K562 (cell line): ENCODE measurements around the gene CHST2. TPM values are rescaled to one million over a fixed set of nuclear protein-coding genes. Genes with fewer than 3 reads are reported as not detected.

Experiments used
- ATAC-seq: fragments of 200-7000 bp; cut with Tn5 transposase; 3 replicates; pipeline ENCODE4 v1.9.1; 2020; ENCODE audit warnings: moderate library complexity
- BruUV-seq: library from RNA; stranded (reverse); fragments of 400-500 nt; replicated peaks from 2 replicates; lab custom pipeline; 2021; lab: Mats Ljungman, UMichigan
- CTCF ChIA-PET: fragments of 300-600 bp; formaldehyde crosslinking; extraction: SDS; loops from one replicate; lab custom pipeline; 2021; ENCODE audit warnings: low intra/inter-chr PET ratio; lab: Yijun Ruan, JAX
- POLR2A ChIA-PET: fragments of 300-600, 350-650 bp; sonication (Branson Sonifier 250); formaldehyde crosslinking; extraction: SDS; loops from one replicate; lab custom pipeline; 2021; ENCODE audit warnings: antibody characterized with exemption, inconsistent platforms; lab: Yijun Ruan, JAX
- DNase-seq, 4 experiments: peaks; one replicate each; pipeline versions ENCODE4 v3.0.0 to v3.0.0-alpha.2; 2011 to 2018; ENCODE audit warnings: low spot score in 3 of 4, mixed read lengths in 3 of 4; ENCODE audit errors: extremely low read depth in 1 of 4
- FAIRE-seq: peaks from 2 replicates; lab custom pipeline; 2011; peaks lifted over from hg19 to GRCh38; lab: Jason Lieb, UNC
- H2AFZ ChIP-seq: 2 replicates; pipeline ENCODE4 v1.6.0; 2011; ENCODE audit warnings: low read depth, low read length, control low read depth, inconsistent platforms
- H3K27ac ChIP-seq: fragments of 200-600 bp; 3 replicates; pipeline ENCODE4 v1.8.0; 2011; ENCODE audit warnings: low read depth, mild to moderate bottlenecking, control low read depth, inconsistent platforms, low read length, moderate library complexity, mixed read lengths; ENCODE audit errors: extremely low read depth
- H3K27me3 ChIP-seq, 2 experiments: fragments of 300-600 bp in 1 of 2; 2 replicates in 1 of 2; 3 replicates in 1 of 2; pipeline versions ENCODE4 v1.6.0 to v1.8.0; 2011; ENCODE audit warnings: inconsistent platforms in 2 of 2, low read length in 2 of 2, mild to moderate bottlenecking in 1 of 2, mixed read lengths in 1 of 2, moderate library complexity in 1 of 2; ENCODE audit not compliant: control insufficient read depth in 2 of 2, insufficient read depth in 2 of 2
- H3K36me3 ChIP-seq: fragments of 300-600 bp; 3 replicates; pipeline ENCODE4 v1.8.0; 2011; ENCODE audit warnings: mild to moderate bottlenecking, low read length, inconsistent platforms; ENCODE audit not compliant: control insufficient read depth, insufficient read depth
- H3K4me1 ChIP-seq, 2 experiments: fragments of 200-600 bp in 1 of 2; replicated peaks in 1 of 2; 2 replicates in 1 of 2; 3 replicates in 1 of 2; pipeline versions ENCODE4 v1.5.1 to v1.8.0; 2011; ENCODE audit warnings: inconsistent platforms in 2 of 2, low read length in 2 of 2, mild to moderate bottlenecking in 1 of 2, mixed read lengths in 1 of 2, moderate library complexity in 1 of 2; ENCODE audit not compliant: control insufficient read depth in 2 of 2, insufficient read depth in 2 of 2
- H3K4me2 ChIP-seq: 2 replicates; pipeline ENCODE4 v1.6.1; 2011; ENCODE audit warnings: low read length, control low read depth, inconsistent platforms, mixed read lengths; ENCODE audit not compliant: insufficient read depth
- H3K4me3 ChIP-seq: fragments of 200-600 bp; sonication (generic), shearing (Covaris generic); 2 replicates; pipeline ENCODE4 v1.5.1; 2016; ENCODE audit warnings: control low read depth, inconsistent platforms
- H3K79me2 ChIP-seq: fragments of 200-600 bp; 3 replicates; pipeline ENCODE4 v1.8.0; 2011; ENCODE audit warnings: low read length, inconsistent platforms; ENCODE audit not compliant: control insufficient read depth, insufficient read depth
- H3K9ac ChIP-seq, 2 experiments: 2 replicates each; pipeline versions ENCODE4 v1.6.0 to v1.6.1; 2011; ENCODE audit warnings: low read depth in 2 of 2, low read length in 2 of 2, control low read depth in 1 of 2, inconsistent platforms in 1 of 2, mild to moderate bottlenecking in 1 of 2, mixed read lengths in 1 of 2; ENCODE audit not compliant: insufficient read depth in 1 of 2
- H3K9me1 ChIP-seq: one replicate; pipeline ENCODE4 v1.6.0; 2011; ENCODE audit warnings: inconsistent platforms, mild to moderate bottlenecking, low read length, moderate library complexity; ENCODE audit not compliant: control insufficient read depth, insufficient read depth
- H3K9me3 ChIP-seq: replicated peaks from 2 replicates; pipeline ENCODE4 v1.5.1; 2011; ENCODE audit warnings: low read depth, low read length, inconsistent platforms; ENCODE audit not compliant: control insufficient read depth, insufficient read depth
- H4K20me1 ChIP-seq: replicated peaks from 2 replicates; pipeline ENCODE4 v1.6.1; 2011; ENCODE audit warnings: low read length, inconsistent platforms, mixed read lengths; ENCODE audit not compliant: control insufficient read depth, insufficient read depth
- CHD2 ChIP-seq: IDR thresholded peaks from 2 replicates; pipeline ENCODE4 v1.6.1; 2011; ENCODE audit warnings: low read depth, low read length
- IRF2 ChIP-seq: sonication (generic); formaldehyde crosslinking; IDR thresholded peaks from 2 replicates; pipeline ENCODE4 v1.8.1; 2022; ENCODE audit warnings: mild to moderate bottlenecking, missing genetic modification reagents
- LARP7 ChIP-seq: fragments of 450-650 bp; IDR thresholded peaks from 2 replicates; pipeline ENCODE4 v1.6.1; 2016
- RBM25 ChIP-seq: fragments of 200-400 bp; formaldehyde crosslinking; IDR thresholded peaks from 2 replicates; pipeline ENCODE4 v1.6.1; 2018; ENCODE audit warnings: low read length, low read depth, moderate library complexity; ENCODE audit not compliant: severe bottlenecking
- SMAD1 ChIP-seq: fragments of 150-350 bp; IDR thresholded peaks from 2 replicates; pipeline ENCODE4 v1.6.1; 2014; ENCODE audit warnings: low read length, low read depth; ENCODE audit not compliant: partially characterized antibody
- UBTF ChIP-seq, 2 experiments: IDR thresholded peaks; 2 replicates each; pipeline ENCODE4 v1.6.1; 2012; ENCODE audit warnings: improper control_type of control experiment in 2 of 2, low read depth in 2 of 2, low read length in 2 of 2, borderline replicate concordance in 1 of 2
- XRCC4 ChIP-seq: IDR thresholded peaks from one replicate; pipeline ENCODE4 v1.6.1; 2011; ENCODE audit not compliant: insufficient read depth, insufficient read length; ENCODE audit errors: extremely low read depth
- ZZZ3 ChIP-seq: fragments of 450-650 bp; IDR thresholded peaks from 2 replicates; pipeline ENCODE4 v1.6.1; 2016; ENCODE audit warnings: antibody characterized with exemption, mild to moderate bottlenecking, moderate library complexity
- WGBS: fragments of 100-300 bp; shearing (Covaris generic); methylation state at CpG from one replicate; pipeline ENCODE4 v1.1.6; 2016; ENCODE audit warnings: low coverage, mixed read lengths; ENCODE audit not compliant: insufficient coverage; ENCODE audit errors: missing lambda C conversion rate; 5-methylcytosine and 5-hydroxymethylcytosine counted together
- in situ Hi-C: fragments of 300-500 bp; cut with MboI; formaldehyde crosslinking; loops from 4 replicates; pipeline ENCODE4 v1.15.0; 2018; ENCODE audit warnings: inconsistent platforms, mixed read lengths
- intact Hi-C: fragments of 100-400 bp; cut with micrococcal nuclease; formaldehyde crosslinking; loops from 2 replicates; pipeline ENCODE4 v1.14.2; 2022
- polyA plus RNA-seq, 8 experiments: library from polyadenylated mRNA; depleted of rRNA in 4 of 8; stranded (reverse) in 5 of 8; unstranded in 3 of 8; fragments of >200 nt; fragmentation: Nextera tagmentation in 2 of 8; fragmentation: Illumina TruSeq in 1 of 8; extraction: Ambion mirVana in 2 of 8; extraction: Trizol in 1 of 8; gene quantifications; 2 replicates each; pipeline versions ENCODE4 v1.2.1 to v1.2.3, GENCODE V29; 2011 to 2014; ENCODE audit warnings: inconsistent platforms in 1 of 8, missing spikeins in 1 of 8
- total RNA-seq, 7 experiments: library from RNA; depleted of rRNA in 6 of 7; stranded (reverse); fragments of >200 nt in 6 of 7; fragmentation: Illumina TruSeq in 2 of 7; extraction: Trizol in 2 of 7; gene quantifications; 2 replicates each; pipeline versions ENCODE4 v1.2.1 to v1.2.3, GENCODE V29; 2011 to 2021; ENCODE audit warnings: low replicate concordance in 1 of 7
- TF ChIP-seq, protein P1 (sequence below): fragments of 450-650 bp; IDR thresholded peaks from 2 replicates; pipeline ENCODE4 v1.6.1; 2016
- TF ChIP-seq, protein P2 (sequence below): fragments of 450-650 bp; IDR thresholded peaks from 2 replicates; pipeline ENCODE4 v1.7.1; 2018; ENCODE audit warnings: mild to moderate bottlenecking, low read depth; ENCODE audit not compliant: partially characterized antibody

CHST2 gene
- total and polyA plus RNA-seq, 9 of the 15 experiments (the other 6 are each of a cell fraction or from before 2014, with no cell fraction given), result 3.4 to 60.3 (median 13.9) TPM

DNA sequence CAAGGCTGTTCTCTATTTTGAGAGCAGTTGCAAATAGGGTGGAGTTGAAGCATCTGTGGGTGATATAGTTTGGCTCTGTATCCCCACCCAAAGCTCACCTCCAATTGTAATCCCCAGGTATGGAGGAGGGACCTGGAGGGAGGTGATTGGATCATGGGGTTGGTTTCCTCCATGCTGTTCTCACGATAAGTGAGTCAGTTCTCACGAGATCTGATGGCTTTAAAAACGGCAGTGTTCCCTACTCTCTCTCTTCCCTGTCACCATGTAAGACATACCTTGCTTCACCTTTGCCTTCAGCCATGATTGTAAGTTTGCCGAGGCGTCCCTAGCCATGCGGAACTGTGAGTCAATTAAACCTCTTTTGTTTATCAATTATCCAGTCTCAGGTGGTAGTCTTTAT, 21.0 kb downstream of the CHST2 start:
- Histone ChIP-seq H4K20me1 (no peaks in the 10 kb centered on the region), H3K36me3 (no peaks in the 10 kb centered on the region), H3K27ac (no peak overlapping the region), H3K79me2 (no peaks in the 10 kb centered on the region), H3K9me3 (no peaks in the 10 kb centered on the region), H3K4me2 (no peak overlapping the region; the same call in 1 of the 2 replicates), H3K9ac (no peak overlapping the region), H3K27me3 (no peaks in the 10 kb centered on the region), H3K9me1 (no peaks in the 10 kb centered on the region), H3K4me1 (peaks cover 0 to 3% of the 10 kb centered on the region in 2 experiments; a peak in 3 of 5 replicates), H2AFZ (peak overlapping the region; percentile 76), H3K4me3 (no peak overlapping the region)
- ChIA-PET CTCF (no interaction called here), POLR2A (interaction anchor here (0.6 to 1.7 kb wide), 2 partner anchors 10 to 709 kb away, joined by 3 read pairs; no protein-coding TSS in a partner anchor)
- FAIRE-seq (no peak), ATAC-seq (peak; percentile 58), DNase-seq (no peak)
- intact Hi-C loops (no loop called here), in situ Hi-C loops (no loop called here)
- BruUV-seq, result no TSS peak
- no peak for TF ChIP-seq LARP7
- peak; percentile 36 for TF ChIP-seq RBM25
- TF ChIP-seq CHD2, result peak; percentile 92
- WGBS, result 51% methylated on average over 6 of the region's 6 CpGs

DNA sequence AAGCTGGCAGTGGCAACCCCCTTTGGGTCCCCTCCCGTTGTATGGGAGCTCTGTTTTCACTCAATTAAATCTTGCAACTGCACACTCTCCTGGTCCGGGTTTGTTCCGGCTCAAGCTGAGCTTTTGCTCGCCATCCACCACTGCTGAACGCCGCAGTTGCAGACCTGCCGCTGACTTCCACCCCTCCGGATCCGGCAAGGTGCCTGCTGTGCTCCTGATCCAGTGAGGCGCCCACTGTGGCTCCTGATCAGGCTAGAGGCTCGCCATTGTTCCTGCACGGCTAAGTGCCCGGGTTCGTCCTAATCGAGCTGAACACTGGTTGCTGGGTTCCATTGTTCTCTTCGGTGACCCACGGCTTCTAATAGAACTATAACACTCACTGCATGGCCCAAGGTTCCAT, 22.8 kb downstream of the CHST2 start:
- in situ Hi-C loops, result no loop called here
- TF ChIP-seq SMAD1 (no peak), XRCC4 (no peak), IRF2 (CRISPR knock-in tag) (no peak), UBTF (IDR thresholded peaks at IDR 0.05; ENCODE audit: borderline replicate concordance in 1 of 2, low read depth in 2 of 2, low read length in 2 of 2) (no peak), ZZZ3 (no peak)
- TF ChIP-seq, protein P1, sequence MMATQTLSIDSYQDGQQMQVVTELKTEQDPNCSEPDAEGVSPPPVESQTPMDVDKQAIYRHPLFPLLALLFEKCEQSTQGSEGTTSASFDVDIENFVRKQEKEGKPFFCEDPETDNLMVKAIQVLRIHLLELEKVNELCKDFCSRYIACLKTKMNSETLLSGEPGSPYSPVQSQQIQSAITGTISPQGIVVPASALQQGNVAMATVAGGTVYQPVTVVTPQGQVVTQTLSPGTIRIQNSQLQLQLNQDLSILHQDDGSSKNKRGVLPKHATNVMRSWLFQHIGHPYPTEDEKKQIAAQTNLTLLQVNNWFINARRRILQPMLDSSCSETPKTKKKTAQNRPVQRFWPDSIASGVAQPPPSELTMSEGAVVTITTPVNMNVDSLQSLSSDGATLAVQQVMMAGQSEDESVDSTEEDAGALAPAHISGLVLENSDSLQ, result no peak
- TF ChIP-seq, protein P2, sequence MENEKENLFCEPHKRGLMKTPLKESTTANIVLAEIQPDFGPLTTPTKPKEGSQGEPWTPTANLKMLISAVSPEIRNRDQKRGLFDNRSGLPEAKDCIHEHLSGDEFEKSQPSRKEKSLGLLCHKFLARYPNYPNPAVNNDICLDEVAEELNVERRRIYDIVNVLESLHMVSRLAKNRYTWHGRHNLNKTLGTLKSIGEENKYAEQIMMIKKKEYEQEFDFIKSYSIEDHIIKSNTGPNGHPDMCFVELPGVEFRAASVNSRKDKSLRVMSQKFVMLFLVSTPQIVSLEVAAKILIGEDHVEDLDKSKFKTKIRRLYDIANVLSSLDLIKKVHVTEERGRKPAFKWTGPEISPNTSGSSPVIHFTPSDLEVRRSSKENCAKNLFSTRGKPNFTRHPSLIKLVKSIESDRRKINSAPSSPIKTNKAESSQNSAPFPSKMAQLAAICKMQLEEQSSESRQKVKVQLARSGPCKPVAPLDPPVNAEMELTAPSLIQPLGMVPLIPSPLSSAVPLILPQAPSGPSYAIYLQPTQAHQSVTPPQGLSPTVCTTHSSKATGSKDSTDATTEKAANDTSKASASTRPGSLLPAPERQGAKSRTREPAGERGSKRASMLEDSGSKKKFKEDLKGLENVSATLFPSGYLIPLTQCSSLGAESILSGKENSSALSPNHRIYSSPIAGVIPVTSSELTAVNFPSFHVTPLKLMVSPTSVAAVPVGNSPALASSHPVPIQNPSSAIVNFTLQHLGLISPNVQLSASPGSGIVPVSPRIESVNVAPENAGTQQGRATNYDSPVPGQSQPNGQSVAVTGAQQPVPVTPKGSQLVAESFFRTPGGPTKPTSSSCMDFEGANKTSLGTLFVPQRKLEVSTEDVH, result no peak

More for the DNA sequence above, 22.8 kb downstream of the CHST2 start:
- CTCF ChIA-PET, result no interaction called here
- FAIRE-seq (no peak), ATAC-seq (no peak), DNase-seq (no peak)
- intact Hi-C loops, result no loop called here
- Histone ChIP-seq H3K9me1 (no peaks in the 10 kb centered on the region), H3K36me3 (no peaks in the 10 kb centered on the region), H3K4me3 (no peak overlapping the region), H3K27ac (no peak overlapping the region), H2AFZ (no peak overlapping the region; the same call in 1 of the 2 replicates), H3K9me3 (no peaks in the 10 kb centered on the region), H3K27me3 (no peaks in the 10 kb centered on the region), H4K20me1 (no peaks in the 10 kb centered on the region), H3K79me2 (no peaks in the 10 kb centered on the region), H3K4me2 (no peak overlapping the region), H3K9ac (no peak overlapping the region), H3K4me1 (peaks cover 0 to 3% of the 10 kb centered on the region in 2 experiments; a peak in 3 of 5 replicates)
- WGBS, result 65% methylated on average over 16 of the region's 17 CpGs
- POLR2A ChIA-PET, result interaction anchor here (0.6 to 1.2 kb wide), 3 partner anchors 17 to 224 kb away, joined by 3 to 5 read pairs (median 3); no protein-coding TSS in a partner anchor
- BruUV-seq, result no TSS peak
